HEK293 (cell line): ENCODE measurements around the gene ELK4.

ENCODE experiments used
- CTCF ChIA-PET: fragments of 350-600 bp; formaldehyde crosslinking; extraction: SDS; loops from one replicate; lab custom pipeline; 2021; ENCODE audit warnings: antibody characterized with exemption; lab: Yijun Ruan, JAX
- POLR2A ChIA-PET: fragments of 300-600 bp; formaldehyde crosslinking; extraction: SDS; loops from one replicate; lab custom pipeline; 2020; ENCODE audit warnings: antibody characterized with exemption, inconsistent platforms; lab: Yijun Ruan, JAX
- H3K27ac ChIP-seq: fragments of 200-500 bp; sonication (Bioruptor generic); 2 replicates; pipeline ENCODE4 v1.5.1; 2014; ENCODE audit warnings: low read depth, low read length, control low read depth, inconsistent platforms; ENCODE audit errors: extremely low read depth
- H3K36me3 ChIP-seq, 2 experiments: fragments of 200-500 bp in 1 of 2; sonication (Bioruptor generic) in 1 of 2; 1 replicate in 1 of 2; 2 replicates in 1 of 2; pipeline ENCODE4 v1.5.1; 2014 to 2017; ENCODE audit warnings: inconsistent platforms in 2 of 2, low read length in 2 of 2; ENCODE audit not compliant: control insufficient read depth in 2 of 2, insufficient read depth in 1 of 2
- H3K4me1 ChIP-seq: fragments of 200-500 bp; sonication (Bioruptor generic); 2 replicates; pipeline ENCODE4 v1.5.1; 2014; ENCODE audit warnings: mild to moderate bottlenecking, low read length, inconsistent platforms; ENCODE audit not compliant: control insufficient read depth, insufficient read depth
- H3K4me3 ChIP-seq: 2 replicates; pipeline ENCODE4 v1.5.1; 2011; ENCODE audit warnings: low read depth, mild to moderate bottlenecking, control low read depth, low read length, moderate library complexity
- H3K9me3 ChIP-seq: fragments of 200-500 bp; sonication (Bioruptor generic); 2 replicates; pipeline ENCODE4 v1.5.1; 2014; ENCODE audit warnings: low read depth, low read length, inconsistent platforms; ENCODE audit not compliant: control insufficient read depth, insufficient read depth
- EGR2 ChIP-seq: fragments of 450-650 bp; formaldehyde crosslinking; IDR thresholded peaks from 2 replicates; pipeline ENCODE4 v1.5.1; 2016; ENCODE audit warnings: low read depth, missing biosample characterization, missing genetic modification characterization
- GLIS2 ChIP-seq: fragments of 450-650 bp; formaldehyde crosslinking; IDR thresholded peaks from 2 replicates; pipeline ENCODE4 v1.5.1; 2016; ENCODE audit warnings: missing biosample characterization, missing genetic modification characterization
- HIC1 ChIP-seq: fragments of 450-650 bp; formaldehyde crosslinking; IDR thresholded peaks from 2 replicates; pipeline ENCODE4 v1.5.1; 2016; ENCODE audit warnings: missing biosample characterization, missing genetic modification characterization
- HOXC10 ChIP-seq: sonication (generic); formaldehyde crosslinking; IDR thresholded peaks from 2 replicates; pipeline ENCODE4 v1.8.1; 2023; ENCODE audit warnings: mild to moderate bottlenecking, missing genetic modification reagents
- KLF16 ChIP-seq: fragments of 450-650 bp; formaldehyde crosslinking; IDR thresholded peaks from 2 replicates; pipeline ENCODE4 v1.5.1; 2017; ENCODE audit warnings: missing biosample characterization, missing genetic modification characterization
- KLF8 ChIP-seq: fragments of 450-650 bp; formaldehyde crosslinking; IDR thresholded peaks from 2 replicates; pipeline ENCODE4 v1.5.1; 2016; ENCODE audit warnings: missing biosample characterization, missing genetic modification characterization
- MZF1 ChIP-seq: fragments of 450-650 bp; formaldehyde crosslinking; IDR thresholded peaks from 2 replicates; pipeline ENCODE4 v1.5.1; 2017; ENCODE audit warnings: missing biosample characterization, missing genetic modification characterization, borderline replicate concordance
- REPIN1 ChIP-seq: fragments of 450-650 bp; formaldehyde crosslinking; IDR thresholded peaks from 2 replicates; pipeline ENCODE4 v1.5.1; 2017; ENCODE audit warnings: missing biosample characterization, missing genetic modification characterization, low read depth
- TSHZ1 ChIP-seq: fragments of 450-650 bp; formaldehyde crosslinking; IDR thresholded peaks from 2 replicates; pipeline ENCODE4 v1.5.1; 2016; ENCODE audit warnings: missing biosample characterization, missing genetic modification characterization, borderline replicate concordance
- ZBTB26 ChIP-seq: fragments of 450-650 bp; formaldehyde crosslinking; optimal IDR thresholded peaks from 2 replicates; pipeline ENCODE3; 2016; ENCODE audit warnings: missing biosample characterization, mild to moderate bottlenecking, missing genetic modification characterization
- ZNF114 ChIP-seq: fragments of 450-650 bp; formaldehyde crosslinking; IDR thresholded peaks from 2 replicates; pipeline ENCODE4 v1.5.0; 2017; ENCODE audit warnings: missing biosample characterization, missing genetic modification characterization
- ZNF157 ChIP-seq: fragments of 450-650 bp; formaldehyde crosslinking; IDR thresholded peaks from 2 replicates; pipeline ENCODE4 v1.5.1; 2016; ENCODE audit warnings: missing biosample characterization, missing genetic modification characterization
- ZNF169 ChIP-seq: fragments of 450-650 bp; formaldehyde crosslinking; IDR thresholded peaks from 2 replicates; pipeline ENCODE4 v1.5.1; 2016; ENCODE audit warnings: missing biosample characterization, missing genetic modification characterization
- ZNF2 ChIP-seq: fragments of 450-650 bp; formaldehyde crosslinking; IDR thresholded peaks from 2 replicates; pipeline ENCODE4 v1.5.1; 2016; ENCODE audit warnings: missing biosample characterization, missing genetic modification characterization
- ZNF202 ChIP-seq: fragments of 450-650 bp; formaldehyde crosslinking; IDR thresholded peaks from 2 replicates; pipeline ENCODE4 v1.5.1; 2016; ENCODE audit warnings: missing biosample characterization, missing genetic modification characterization, borderline replicate concordance
- ZNF354C ChIP-seq: fragments of 450-650 bp; formaldehyde crosslinking; IDR thresholded peaks from 2 replicates; pipeline ENCODE4 v1.5.1; 2016; ENCODE audit warnings: missing biosample characterization, missing genetic modification characterization, low read depth, borderline replicate concordance
- ZNF426 ChIP-seq: fragments of 450-650 bp; formaldehyde crosslinking; IDR thresholded peaks from 2 replicates; pipeline ENCODE4 v1.5.1; 2017; ENCODE audit warnings: missing biosample characterization, missing genetic modification characterization, mild to moderate bottlenecking, inconsistent platforms, moderate library complexity
- ZNF514 ChIP-seq: fragments of 450-650 bp; formaldehyde crosslinking; IDR thresholded peaks from 2 replicates; pipeline ENCODE4 v1.5.1; 2016; ENCODE audit warnings: missing biosample characterization, missing genetic modification characterization
- ZNF529 ChIP-seq: fragments of 450-650 bp; formaldehyde crosslinking; IDR thresholded peaks from 2 replicates; pipeline ENCODE4 v1.5.1; 2017; ENCODE audit warnings: missing genetic modification characterization, missing biosample characterization; ENCODE audit not compliant: insufficient replicate concordance
- ZNF530 ChIP-seq: fragments of 450-650 bp; formaldehyde crosslinking; IDR thresholded peaks from 2 replicates; pipeline ENCODE4 v1.5.1; 2016; ENCODE audit warnings: low read depth, missing biosample characterization, missing genetic modification characterization
- ZNF555 ChIP-seq: fragments of 450-650 bp; formaldehyde crosslinking; conservative IDR thresholded peaks from 2 replicates; pipeline ENCODE4 v1.5.1; 2017; ENCODE audit warnings: missing biosample characterization, mild to moderate bottlenecking, missing genetic modification characterization, inconsistent platforms
- ZNF561 ChIP-seq: fragments of 450-650 bp; IDR thresholded peaks from 2 replicates; pipeline ENCODE4 v1.5.1; 2018; ENCODE audit warnings: missing biosample characterization, missing genetic modification characterization, borderline replicate concordance
- ZNF585B ChIP-seq: fragments of 450-650 bp; formaldehyde crosslinking; IDR thresholded peaks from 2 replicates; pipeline ENCODE4 v1.5.1; 2016; ENCODE audit warnings: missing biosample characterization, missing genetic modification characterization
- ZNF610 ChIP-seq: fragments of 450-650 bp; formaldehyde crosslinking; IDR thresholded peaks from 2 replicates; pipeline ENCODE4 v1.5.1; 2016; ENCODE audit warnings: missing biosample characterization, missing genetic modification characterization, borderline replicate concordance
- ZNF623 ChIP-seq: fragments of 450-650 bp; formaldehyde crosslinking; IDR thresholded peaks from 2 replicates; pipeline ENCODE4 v1.5.1; 2016; ENCODE audit warnings: missing biosample characterization, missing genetic modification characterization
- ZNF777 ChIP-seq: fragments of 450-650 bp; formaldehyde crosslinking; IDR thresholded peaks from 2 replicates; pipeline ENCODE4 v1.5.1; 2017; ENCODE audit warnings: missing biosample characterization, missing genetic modification characterization, borderline replicate concordance
- ZSCAN23 ChIP-seq: fragments of 450-650 bp; formaldehyde crosslinking; IDR thresholded peaks from 2 replicates; pipeline ENCODE4 v1.5.1; 2016; ENCODE audit warnings: missing biosample characterization, missing genetic modification characterization

Gene ELK4

GRCh38 chr1:205596876-205597275 lies 34.9 kb downstream of the ELK4 start:
- ChIA-PET CTCF (interaction anchor here (0.6 kb wide), 2 partner anchors 9 to 46 kb away, joined by 3 to 5 read pairs; no protein-coding TSS in a partner anchor), POLR2A (no interaction called here)
- no peak overlapping the region for H3K4me3 ChIP-seq
- H3K9me3 ChIP-seq: no peaks in the 10 kb centered on the region
- H3K36me3 ChIP-seq: peaks cover 0 to 26% of the 10 kb centered on the region in 2 experiments; a peak in 1 of 3 replicates
- TF ChIP-seq ZNF2 (tag by site-specific recombination): no peak
- no peak for TF ChIP-seq EGR2 (tag by site-specific recombination)
- no peak for TF ChIP-seq ZNF555
- TF ChIP-seq HOXC10 (CRISPR knock-in tag): no peak
- TF ChIP-seq ZNF114 (tag by site-specific recombination): no peak
- no peak for TF ChIP-seq MZF1
- TF ChIP-seq ZNF561 (tag by site-specific recombination): no peak
- H3K27ac ChIP-seq: no peak overlapping the region
- no peaks in the 10 kb centered on the region for H3K4me1 ChIP-seq

- POLR2A ChIA-PET: no interaction called here
- TF ChIP-seq ZNF585B (no peak), ZNF623 (no peak), HIC1 (tag by site-specific recombination) (no peak), ZNF426 (tag by site-specific recombination) (no peak), GLIS2 (tag by site-specific recombination) (no peak), ZNF610 (tag by site-specific recombination) (no peak), ZNF529 (tag by site-specific recombination) (no peak), ZNF169 (tag by site-specific recombination) (no peak), ZNF777 (no peak), ZNF157 (no peak), EGR2 (tag by site-specific recombination) (no peak)
- CTCF ChIA-PET: interaction anchor here (0.5 to 9.4 kb wide), 5 partner anchors 18 to 115 kb away, joined by 3 to 414 read pairs (median 11); partner anchors contain the start of gene ELK4
These were observed 36.0 kb downstream of the ELK4 start for GRCh38 chr1:205595861-205596260.

GRCh38 chr1:205595435-205595834 lies 36.4 kb downstream of the ELK4 start:
- H3K9me3 ChIP-seq: no peaks in the 10 kb centered on the region
- TF ChIP-seq TSHZ1 (tag by site-specific recombination): no peak
- TF ChIP-seq ZNF514 (tag by site-specific recombination): no peak
- no peak for TF ChIP-seq ZSCAN23 (tag by site-specific recombination)
- TF ChIP-seq ZBTB26: no peak
- TF ChIP-seq ZNF354C (tag by site-specific recombination): no peak
- no peak for TF ChIP-seq ZNF202 (tag by site-specific recombination)
- no peak for TF ChIP-seq REPIN1 (tag by site-specific recombination)
- no peak for TF ChIP-seq KLF16
- TF ChIP-seq KLF8: no peak
- no peak for TF ChIP-seq ZNF530 (tag by site-specific recombination)
- TF ChIP-seq, all 188 proteins: peak for 0
- ChIA-PET CTCF (interaction anchor here (0.5 to 9.4 kb wide), 5 partner anchors 37 to 115 kb away, joined by 3 to 414 read pairs (median 11); partner anchors contain the start of gene ELK4), POLR2A (interaction anchor here (0.9 kb wide), 1 partner anchor 17 kb away, joined by 5 read pairs; no protein-coding TSS in a partner anchor)
- Histone ChIP-seq H3K27ac (no peak overlapping the region), H3K36me3 (peaks cover 0 to 25% of the 10 kb centered on the region in 2 experiments; a peak in 1 of 3 replicates), H3K4me1 (no peaks in the 10 kb centered on the region), H3K4me3 (no peak overlapping the region)

More at GRCh38 chr1:205595861-205596260, 36.0 kb downstream of the ELK4 start:
- H3K9me3 ChIP-seq: no peaks in the 10 kb centered on the region
- H3K27ac ChIP-seq: no peak overlapping the region
- H3K4me3 ChIP-seq: no peak overlapping the region
- peaks cover 0 to 26% of the 10 kb centered on the region in 2 experiments; a peak in 1 of 3 replicates for H3K36me3 ChIP-seq
- H3K4me1 ChIP-seq: no peaks in the 10 kb centered on the region
